Measurements from ENCODE around the gene SKAP2. TPM values are rescaled to one million over a fixed set of nuclear protein-coding genes. Genes with fewer than 3 reads are reported as not detected.

Gene SKAP2
- total RNA-seq, 2 experiments from 2014 or later: 7.0 to 8.1 TPM

DNA sequence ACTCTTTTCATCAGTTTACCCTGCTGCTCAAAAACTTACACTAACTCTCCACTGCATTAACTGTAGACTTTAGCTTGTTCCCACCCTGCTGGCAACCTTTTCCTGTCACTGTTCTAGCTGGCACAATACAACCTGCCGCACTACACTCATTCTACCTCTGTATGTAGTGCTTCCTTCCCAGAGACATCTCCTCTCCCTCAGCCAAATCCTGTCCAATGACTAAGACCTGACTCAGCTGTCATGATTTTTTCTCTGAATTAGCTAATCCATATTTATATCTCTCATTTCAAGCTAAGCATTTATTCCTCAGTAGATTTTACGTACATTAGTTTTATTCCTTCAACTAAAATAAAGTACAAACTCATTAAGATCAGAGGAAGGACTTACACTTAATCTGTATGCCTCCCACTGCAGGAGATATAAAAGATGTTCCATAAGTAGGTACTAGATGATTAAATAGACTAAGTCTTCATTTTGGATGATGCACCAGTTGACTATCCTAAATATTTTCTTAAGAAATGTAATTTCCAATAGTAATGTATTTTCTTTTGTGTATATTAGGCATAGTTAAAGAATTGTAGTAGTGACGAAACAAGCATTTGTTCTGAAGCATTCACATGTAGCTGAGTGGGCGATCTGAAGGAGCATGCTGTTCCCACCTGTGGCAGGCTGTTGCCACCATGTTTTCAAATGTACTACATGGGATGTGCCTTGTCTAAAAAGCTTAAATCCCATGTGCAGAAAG, 189.1 kb downstream of the SKAP2 start:
- Mint-ChIP-seq H3K27me3 (peaks cover 5% of the 10 kb centered on the region), H3K4me3 (no peak overlapping the region), H3K27ac (no peak overlapping the region), H3K4me1 (ENCODE audit: low read depth) (peaks cover 2% of the 10 kb centered on the region), H3K9me3 (no peaks in the 10 kb centered on the region), H3K36me3 (ENCODE audit: low read depth) (no peaks in the 10 kb centered on the region)
- intact Hi-C loops (cut with micrococcal nuclease): no loop called here
- ChIA-PET POLR2A (interaction anchor here (0.6 kb wide), 1 partner anchor 21 kb away, joined by 3 read pairs; no protein-coding TSS in a partner anchor), CTCF (interaction anchor here (0.7 to 1.8 kb wide), 4 partner anchors 7 to 782 kb away, joined by 3 to 5 read pairs (median 4); no protein-coding TSS in a partner anchor)
- DNase-seq (no peak), ATAC-seq (no peak)
- TF ChIP-seq, protein P1, sequence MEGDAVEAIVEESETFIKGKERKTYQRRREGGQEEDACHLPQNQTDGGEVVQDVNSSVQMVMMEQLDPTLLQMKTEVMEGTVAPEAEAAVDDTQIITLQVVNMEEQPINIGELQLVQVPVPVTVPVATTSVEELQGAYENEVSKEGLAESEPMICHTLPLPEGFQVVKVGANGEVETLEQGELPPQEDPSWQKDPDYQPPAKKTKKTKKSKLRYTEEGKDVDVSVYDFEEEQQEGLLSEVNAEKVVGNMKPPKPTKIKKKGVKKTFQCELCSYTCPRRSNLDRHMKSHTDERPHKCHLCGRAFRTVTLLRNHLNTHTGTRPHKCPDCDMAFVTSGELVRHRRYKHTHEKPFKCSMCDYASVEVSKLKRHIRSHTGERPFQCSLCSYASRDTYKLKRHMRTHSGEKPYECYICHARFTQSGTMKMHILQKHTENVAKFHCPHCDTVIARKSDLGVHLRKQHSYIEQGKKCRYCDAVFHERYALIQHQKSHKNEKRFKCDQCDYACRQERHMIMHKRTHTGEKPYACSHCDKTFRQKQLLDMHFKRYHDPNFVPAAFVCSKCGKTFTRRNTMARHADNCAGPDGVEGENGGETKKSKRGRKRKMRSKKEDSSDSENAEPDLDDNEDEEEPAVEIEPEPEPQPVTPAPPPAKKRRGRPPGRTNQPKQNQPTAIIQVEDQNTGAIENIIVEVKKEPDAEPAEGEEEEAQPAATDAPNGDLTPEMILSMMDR (IDR thresholded peaks at IDR 0.05): no peak

DNA sequence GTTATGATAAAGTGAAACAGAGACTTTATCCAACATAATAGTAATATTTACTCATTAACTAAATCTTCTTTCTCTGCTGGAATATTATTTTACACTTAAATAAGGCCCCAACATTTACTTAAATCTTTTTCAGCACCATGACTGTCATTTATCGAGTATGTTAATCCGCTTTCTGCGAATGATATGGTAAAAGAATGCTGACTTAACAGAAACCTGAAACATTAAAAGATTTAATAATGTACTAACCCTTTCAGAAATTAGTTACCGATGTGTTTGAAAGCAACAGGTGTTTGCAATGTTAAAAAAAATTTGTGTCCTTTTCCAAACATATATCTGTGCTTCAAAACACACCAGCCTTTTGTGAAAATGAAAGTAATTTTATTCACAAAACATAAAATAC, 190.5 kb downstream of the SKAP2 start:
- Mint-ChIP-seq H3K9me3 (no peaks in the 10 kb centered on the region), H3K4me3 (no peak overlapping the region), H3K27me3 (peaks cover 7% of the 10 kb centered on the region), H3K36me3 (ENCODE audit: low read depth) (no peaks in the 10 kb centered on the region), H3K27ac (no peak overlapping the region), H3K4me1 (ENCODE audit: low read depth) (peaks cover 2% of the 10 kb centered on the region)
- TF ChIP-seq, protein P1 (IDR thresholded peaks at IDR 0.05): no peak
- ATAC-seq (no peak), DNase-seq (no peak)
- POLR2A ChIA-PET: no interaction called here
- CTCF ChIA-PET: no interaction called here
- intact Hi-C loops (cut with micrococcal nuclease): no loop called here

DNA sequence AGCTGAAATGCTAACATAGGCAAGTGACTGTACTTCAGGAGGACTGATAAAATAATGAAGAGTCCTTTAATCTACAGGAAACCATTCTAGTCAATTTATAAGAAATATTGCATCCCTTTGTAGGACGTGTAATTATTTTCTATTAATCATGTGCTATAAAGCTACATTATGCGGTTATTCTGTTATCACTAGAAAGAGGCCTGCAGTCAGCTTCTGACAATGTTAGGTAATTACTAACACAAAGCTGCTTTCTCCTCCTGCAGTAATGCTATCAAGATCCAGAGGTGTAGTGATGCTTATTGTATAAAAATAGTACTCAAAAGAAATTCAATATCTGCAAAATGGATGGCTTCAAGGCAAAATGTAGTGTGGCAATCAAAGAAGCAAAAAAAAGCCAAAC, 191.1 kb downstream of the SKAP2 start:
- ATAC-seq (no peak), DNase-seq (no peak)
- Mint-ChIP-seq H3K4me1 (ENCODE audit: low read depth) (peaks cover 2% of the 10 kb centered on the region), H3K27me3 (peaks cover 7% of the 10 kb centered on the region), H3K4me3 (no peak overlapping the region), H3K27ac (no peak overlapping the region), H3K36me3 (ENCODE audit: low read depth) (no peaks in the 10 kb centered on the region), H3K9me3 (no peaks in the 10 kb centered on the region)
- POLR2A ChIA-PET: no interaction called here
- CTCF ChIA-PET: interaction anchor here (0.8 to 1.1 kb wide), 2 partner anchors 9 to 14 kb away, joined by 3 to 6 read pairs; no protein-coding TSS in a partner anchor
- intact Hi-C loops (cut with micrococcal nuclease): no loop called here
- TF ChIP-seq, protein P1 (IDR thresholded peaks at IDR 0.05): no peak

DNA sequence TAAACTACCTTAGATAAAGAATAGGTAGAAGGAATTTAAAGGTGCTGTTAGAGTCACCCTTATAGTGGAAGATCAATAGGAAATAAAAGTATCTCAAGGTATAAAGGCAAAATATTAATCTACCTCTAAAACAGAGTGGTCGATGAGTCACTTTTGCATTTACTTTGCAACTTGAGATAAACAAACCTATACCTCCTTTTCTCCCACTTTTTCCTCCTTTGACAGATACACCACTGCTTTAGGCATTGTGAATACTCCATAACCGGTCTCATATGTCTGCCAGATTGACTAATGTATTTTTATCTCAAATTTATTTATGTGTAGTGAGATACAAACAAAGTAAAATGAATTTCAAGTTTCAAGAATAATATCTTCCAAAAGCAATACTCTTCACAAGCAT, 193.5 kb downstream of the SKAP2 start:
- POLR2A ChIA-PET: no interaction called here
- Mint-ChIP-seq H3K4me1 (ENCODE audit: low read depth) (peaks cover 6% of the 10 kb centered on the region), H3K4me3 (no peak overlapping the region), H3K36me3 (ENCODE audit: low read depth) (no peaks in the 10 kb centered on the region), H3K27me3 (peaks cover 7% of the 10 kb centered on the region), H3K9me3 (no peaks in the 10 kb centered on the region), H3K27ac (no peak overlapping the region)
- TF ChIP-seq, protein P1 (IDR thresholded peaks at IDR 0.05): no peak
- CTCF ChIA-PET: interaction anchor here (1.2 to 1.7 kb wide), 6 partner anchors 11 to 778 kb away, joined by 3 to 18 read pairs (median 4); no protein-coding TSS in a partner anchor
- ATAC-seq: no peak
- intact Hi-C loops (cut with micrococcal nuclease): no loop called here
- no peak for DNase-seq

DNA sequence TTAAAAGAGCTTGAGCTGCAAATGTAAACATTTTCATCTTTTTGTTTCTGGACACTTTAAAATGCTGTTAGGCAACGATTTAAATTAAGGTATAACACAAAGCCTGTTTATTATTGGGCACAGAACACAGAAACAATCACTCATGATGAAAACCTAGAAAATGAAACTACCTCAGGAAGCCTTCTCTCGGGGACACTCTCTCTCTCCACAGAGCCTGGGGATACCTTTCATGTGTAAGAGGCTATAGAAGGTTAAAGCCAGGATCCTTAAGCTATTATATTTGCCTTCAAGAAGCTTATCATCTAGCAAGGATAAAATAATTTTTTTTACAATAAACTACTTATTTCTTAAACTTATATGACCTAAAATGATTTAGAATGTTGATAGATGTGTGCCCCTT, 194.1 kb downstream of the SKAP2 start:
- CTCF ChIA-PET: interaction anchor here (0.9 to 1.7 kb wide), 8 partner anchors 11 to 777 kb away, joined by 3 to 18 read pairs (median 4); no protein-coding TSS in a partner anchor
- POLR2A ChIA-PET: no interaction called here

More for the DNA sequence above, 194.1 kb downstream of the SKAP2 start:
- Mint-ChIP-seq H3K4me1 (ENCODE audit: low read depth) (peaks cover 8% of the 10 kb centered on the region), H3K27ac (no peak overlapping the region), H3K36me3 (ENCODE audit: low read depth) (no peaks in the 10 kb centered on the region), H3K9me3 (no peaks in the 10 kb centered on the region), H3K27me3 (peaks cover 7% of the 10 kb centered on the region), H3K4me3 (no peak overlapping the region)
- no peak for ATAC-seq
- DNase-seq: no peak
- intact Hi-C loops (cut with micrococcal nuclease): no loop called here
- TF ChIP-seq, protein P1 (IDR thresholded peaks at IDR 0.05): no peak

All from activated CD8-positive, alpha-beta T cell treated with anti-CD3 and anti-CD28 coated beads for 36 hours (primary cell).